Stomach (tissue), 4 donors: ENCODE data around the gene EFR3B.

Source experiments
- CTCF ChIP-seq, 7 experiments: fragments of 450-650 bp in 4 of 7; fragments of 200-600 bp in 3 of 7; sonication (generic) in 3 of 7; IDR thresholded peaks; one replicate each; pipeline ENCODE4 v1.5.1; 2016 to 2019; ENCODE audit warnings: antibody characterized with exemption in 7 of 7, control low read depth in 2 of 7, mild to moderate bottlenecking in 1 of 7
- EP300 ChIP-seq: sonication (generic); formaldehyde crosslinking; IDR thresholded peaks from one replicate; pipeline ENCODE4 v1.6.1; 2017; ENCODE audit warnings: antibody characterized with exemption
- POLR2A ChIP-seq, 4 donors: fragments of 450-650 bp; IDR thresholded peaks; one replicate each; pipeline ENCODE4 v1.6.1; 2016; ENCODE audit warnings: antibody characterized with exemption in 4 of 4, control low read depth in 2 of 4, mild to moderate bottlenecking in 1 of 4, moderate library complexity in 1 of 4
- POLR2AphosphoS5 ChIP-seq, 3 donors: sonication (generic); formaldehyde crosslinking; IDR thresholded peaks; one replicate each; pipeline ENCODE4 v1.6.1; 2016; ENCODE audit warnings: antibody characterized with exemption in 3 of 3

- TF ChIP-seq POLR2A (IDR thresholded peaks at IDR 0.05) (no peak), CTCF (IDR thresholded peaks at IDR 0.05) (no peak), EP300 (no peak), POLR2AphosphoS5 (IDR thresholded peaks at IDR 0.05) (no peak)
Observed at GRCh38 chr2:25170888-25171287, 129.0 kb downstream of the EFR3B start.
